Activated CD4-positive, alpha-beta T cell treated with anti-CD3 and anti-CD28 coated beads, Interleukin-2, amount 50 U/mL, for 4 hours (primary cell): ENCODE data around the gene DNAJC12.

Source experiments
- DNase-seq, 2 experiments: peaks; one replicate each; pipeline ENCODE4 v3.0.0-alpha.2; 2020

DNAJC12 gene

GRCh38 chr10:67760272-67760671 lies 77.7 kb downstream of the DNAJC12 start:
- no peak for DNase-seq
